Testis (tissue), 3 donors: ENCODE results near the gene SMIM28. TPM values are rescaled to one million over a fixed set of nuclear protein-coding genes. Genes with fewer than 3 reads are reported as not detected.

ENCODE experiments used
- DNase-seq: peaks from one replicate; pipeline ENCODE4 v3.0.0-alpha.2; 2019
- H3K27ac ChIP-seq, 2 donors: fragments of 200-600 bp; sonication (generic); one replicate each; pipeline ENCODE4 v1.5.1; 2019
- H3K27me3 ChIP-seq: fragments of 200-600 bp; sonication (generic); one replicate; pipeline ENCODE4 v1.5.1; 2019
- H3K36me3 ChIP-seq: fragments of 200-600 bp; sonication (generic); one replicate; pipeline ENCODE4 v1.5.1; 2017; ENCODE audit warnings: low read depth; ENCODE audit errors: missing control alignments
- H3K4me1 ChIP-seq: fragments of 200-600 bp; sonication (generic); one replicate; pipeline ENCODE4 v1.5.1; 2019
- H3K4me3 ChIP-seq, 2 donors: fragments of 200-600 bp; sonication (generic); one replicate each; pipeline ENCODE4 v1.5.1; 2017 to 2019
- H3K9me3 ChIP-seq: fragments of 200-600 bp; sonication (generic); one replicate; pipeline ENCODE4 v1.5.1; 2017
- CTCF ChIP-seq, 3 experiments: fragments of 450-650 bp in 2 of 3; fragments of 200-600 bp in 1 of 3; sonication (generic) in 1 of 3; IDR thresholded peaks; one replicate each; pipeline ENCODE4 v1.5.1; 2016 to 2019; ENCODE audit warnings: antibody characterized with exemption in 3 of 3, mild to moderate bottlenecking in 2 of 3, moderate library complexity in 1 of 3
- POLR2A ChIP-seq: fragments of 450-650 bp; IDR thresholded peaks from one replicate; pipeline ENCODE4 v1.6.1; 2017; ENCODE audit warnings: antibody characterized with exemption, mild to moderate bottlenecking, moderate library complexity
- WGBS, 2 donors: methylation state at CpG; one replicate each; pipeline ENCODE4 v1.1.5; 2018; 5-methylcytosine and 5-hydroxymethylcytosine counted together
- intact Hi-C: fragments of 100-400 bp; cut with DNase I; formaldehyde crosslinking; loops from one replicate; pipeline ENCODE4 v1.15.1; 2023; ENCODE audit warnings: low total_unique reads
- polyA plus RNA-seq: library from polyadenylated mRNA; stranded (reverse); fragments of 350-450 nt; fragmentation: Illumina TruSeq; extraction: RNeasy Lipid Tissue Mini Kit (QIAGEN cat#74804); gene quantifications from one replicate; pipeline ENCODE4 v1.2.3, GENCODE V29; 2014; ENCODE audit warnings: low read depth, low replicate concordance; ENCODE audit not compliant: insufficient read depth
- small RNA-seq, 2 donors: library from RNA; depleted of rRNA; stranded (forward); fragments of <200 nt; gene quantifications; one replicate each; pipeline ENCODE3, GENCODE V24; 2016
- total RNA-seq, 2 donors: library from RNA; depleted of rRNA; stranded (reverse); fragments of >200 nt; gene quantifications; one replicate each; pipeline ENCODE4 v1.2.3, GENCODE V29; 2016

The SMIM28 gene
- total and polyA plus RNA-seq, 3 donors from 2014 or later = not detected

DNA sequence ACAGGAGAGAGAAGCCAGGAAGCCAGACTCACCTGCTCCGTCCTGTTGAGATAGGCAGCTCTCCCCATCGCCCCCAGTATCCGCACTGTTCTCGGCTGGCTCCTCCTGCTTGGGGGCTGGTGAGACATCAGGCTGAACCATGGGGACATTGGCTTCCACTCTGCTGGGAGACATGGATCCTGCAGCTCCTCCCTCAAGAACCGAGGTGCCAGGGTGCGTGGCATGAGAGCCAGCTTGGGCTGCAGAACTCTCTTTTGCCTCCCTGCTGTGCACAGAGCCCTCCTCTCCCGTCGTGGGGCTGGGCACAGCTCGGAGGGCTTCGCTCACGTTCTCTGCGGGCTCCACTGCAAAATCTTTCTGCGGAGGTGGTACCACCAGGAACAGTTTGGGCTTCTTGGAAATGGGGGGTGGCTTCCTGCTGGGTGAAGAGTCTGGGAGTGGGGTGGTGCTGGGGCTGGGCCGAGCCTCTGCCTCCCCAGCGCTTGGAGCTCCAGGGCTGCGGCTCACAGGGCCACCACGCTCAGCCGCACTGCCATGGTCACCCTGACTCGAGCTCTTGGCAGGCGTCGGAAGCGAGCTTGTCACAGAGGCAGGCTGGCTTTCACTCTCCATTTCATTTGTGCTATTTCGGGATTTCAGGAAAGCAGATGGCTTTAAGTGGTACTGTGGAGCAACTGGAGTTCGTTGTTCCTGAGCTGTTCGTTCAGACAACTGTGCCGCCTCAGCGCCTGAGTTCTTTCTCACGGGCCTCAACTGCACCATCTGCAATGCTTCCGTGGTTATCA lies 52.8 kb downstream of the SMIM28 start:
- H3K27ac ChIP-seq = no peak overlapping the region
- TF ChIP-seq POLR2A = no peak
- no peak for TF ChIP-seq CTCF (IDR thresholded peaks at IDR 0.05)
- 92% methylated on average over 13 to 29 of the region's 29 CpGs for WGBS, 2 donors
- no peaks in the 10 kb centered on the region for H3K36me3 ChIP-seq
- no peaks in the 10 kb centered on the region for H3K27me3 ChIP-seq
- H3K4me1 ChIP-seq = no peaks in the 10 kb centered on the region
- H3K9me3 ChIP-seq = no peaks in the 10 kb centered on the region
- DNase-seq = no peak
- intact Hi-C loops = no loop called here
- no peak overlapping the region for H3K4me3 ChIP-seq

- Histone ChIP-seq H3K27me3 (no peaks in the 10 kb centered on the region), H3K4me3 (no peak overlapping the region), H3K4me1 (no peaks in the 10 kb centered on the region), H3K36me3 (no peaks in the 10 kb centered on the region), H3K27ac (no peak overlapping the region), H3K9me3 (no peaks in the 10 kb centered on the region)
- WGBS, 2 donors = 65 to 79% methylated on average over 12 to 19 of the region's 19 CpGs
- no peak for DNase-seq
- intact Hi-C loops = no loop called here
- no peak for TF ChIP-seq POLR2A
- no peak for TF ChIP-seq CTCF (IDR thresholded peaks at IDR 0.05)
These were observed 53.8 kb downstream of the SMIM28 start for GRCh38 chr6:138431256-138432062.

- TF ChIP-seq CTCF (IDR thresholded peaks at IDR 0.05) = no peak
- TF ChIP-seq POLR2A = no peak
- DNase-seq = no peak
- Histone ChIP-seq H3K27me3 (no peaks in the 10 kb centered on the region), H3K4me1 (no peaks in the 10 kb centered on the region), H3K36me3 (no peaks in the 10 kb centered on the region), H3K4me3 (no peak overlapping the region), H3K27ac (no peak overlapping the region), H3K9me3 (no peaks in the 10 kb centered on the region)
- WGBS, 2 donors = 80 to 98% methylated on average over 1 to 10 of the region's 11 CpGs
- intact Hi-C loops = no loop called here
These were observed 54.3 kb downstream of the SMIM28 start for GRCh38 chr6:138432063-138432356.

Small RNA genes within 50 kb of the gene (small RNA-seq; reads per million reads assigned to genes)
- gene AL031003.1 = 0 reads per million in 2 donors

Other genes with a start within 250 kb of the SMIM28 start
- gene ARFGEF3, start 216.0 kb upstream of the SMIM28 start, total RNA-seq = 1 to 10 TPM; 2.8 to 2.9 TPM
- gene ARFGEF3, start 216.0 kb upstream of the SMIM28 start, polyA plus RNA-seq = 1.9 TPM
- not detected for gene PBOV1, start 159.4 kb upstream of the SMIM28 start, total RNA-seq
- not detected for gene PBOV1, start 159.4 kb upstream of the SMIM28 start, polyA plus RNA-seq
- 10 to 100 TPM; 12.8 to 16.9 TPM for gene HEBP2, start 26.3 kb downstream of the SMIM28 start, total RNA-seq
- gene HEBP2, start 26.3 kb downstream of the SMIM28 start, polyA plus RNA-seq = 11.4 TPM
- gene NHSL1, start 121.6 kb downstream of the SMIM28 start, total RNA-seq = 1 to 10 TPM; 2.5 to 2.6 TPM
- gene NHSL1, start 121.6 kb downstream of the SMIM28 start, polyA plus RNA-seq = 2.7 TPM